ENCODE measurements around the gene ERBB3.
A peak's percentile ranks its signal among the peaks of the same experiment; 100 is the strongest.

The ERBB3 gene

DNA sequence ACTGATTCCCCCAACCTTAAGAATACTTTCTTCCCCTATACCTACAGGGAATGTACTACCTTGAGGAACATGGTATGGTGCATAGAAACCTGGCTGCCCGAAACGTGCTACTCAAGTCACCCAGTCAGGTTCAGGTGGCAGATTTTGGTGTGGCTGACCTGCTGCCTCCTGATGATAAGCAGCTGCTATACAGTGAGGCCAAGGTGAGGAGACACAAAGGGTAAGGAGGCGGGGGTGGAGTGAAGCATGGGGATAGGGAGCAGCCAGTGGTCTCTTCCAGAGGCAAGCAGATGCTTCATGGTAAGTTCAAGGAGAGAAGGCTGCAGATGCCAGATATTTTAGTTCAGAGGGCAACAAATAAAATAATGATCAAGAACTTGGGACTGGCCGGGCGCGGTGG lies 17.8 kb downstream of the ERBB3 start:
- peaks cover 10% of the 10 kb centered on the region for H3K4me1 ChIP-seq (ENCODE audit: control insufficient read depth, insufficient read depth, low read length, poor library complexity, severe bottlenecking)
- H3K27me3 ChIP-seq (replicated peaks; ENCODE audit: control insufficient read depth, insufficient read depth, low read length, poor library complexity, severe bottlenecking), result no peaks in the 10 kb centered on the region

DNA sequence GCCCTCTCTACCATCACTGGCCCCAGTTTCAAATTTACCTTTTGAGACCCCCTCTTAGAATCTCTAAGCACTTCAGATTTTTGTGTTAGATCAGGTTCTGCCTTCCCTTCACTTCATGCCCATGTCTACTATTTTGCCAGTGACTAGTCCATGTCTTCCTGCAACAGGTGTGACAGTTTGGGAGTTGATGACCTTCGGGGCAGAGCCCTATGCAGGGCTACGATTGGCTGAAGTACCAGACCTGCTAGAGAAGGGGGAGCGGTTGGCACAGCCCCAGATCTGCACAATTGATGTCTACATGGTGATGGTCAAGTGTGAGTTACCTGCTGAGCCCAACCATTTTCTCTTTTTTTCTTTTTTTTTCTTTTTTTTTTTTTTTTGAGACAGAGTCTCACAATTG lies 18.6 kb downstream of the ERBB3 start:
- no peaks in the 10 kb centered on the region for H3K27me3 ChIP-seq (replicated peaks; ENCODE audit: control insufficient read depth, insufficient read depth, low read length, poor library complexity, severe bottlenecking)
- DNase-seq, result no peak
- peaks cover 18% of the 10 kb centered on the region for H3K4me1 ChIP-seq (ENCODE audit: control insufficient read depth, insufficient read depth, low read length, poor library complexity, severe bottlenecking)
- H3K27ac ChIP-seq (ENCODE audit: insufficient read depth, low read length, poor library complexity, severe bottlenecking), result no peak overlapping the region
- H3K9me3 ChIP-seq (ENCODE audit: control insufficient read depth, low read length), result no peaks in the 10 kb centered on the region
- no peaks in the 10 kb centered on the region for H3K36me3 ChIP-seq (ENCODE audit: control insufficient read depth, insufficient read depth, low read length)
- no peak overlapping the region for H3K4me3 ChIP-seq (ENCODE audit: insufficient read depth, low read depth, low read length, poor library complexity, severe bottlenecking)

More for the DNA sequence above, 17.8 kb downstream of the ERBB3 start:
- no peaks in the 10 kb centered on the region for H3K36me3 ChIP-seq (ENCODE audit: control insufficient read depth, insufficient read depth, low read length)
- no peaks in the 10 kb centered on the region for H3K9me3 ChIP-seq (ENCODE audit: control insufficient read depth, low read length)
- H3K27ac ChIP-seq (ENCODE audit: insufficient read depth, low read length, poor library complexity, severe bottlenecking), result no peak overlapping the region
- no peak overlapping the region for H3K4me3 ChIP-seq (ENCODE audit: insufficient read depth, low read depth, low read length, poor library complexity, severe bottlenecking)
- DNase-seq, result no peak

- H3K4me1 ChIP-seq (ENCODE audit: control insufficient read depth, insufficient read depth, low read length, poor library complexity, severe bottlenecking), result peaks cover 23% of the 10 kb centered on the region
- H3K9me3 ChIP-seq (ENCODE audit: control insufficient read depth, low read length), result no peaks in the 10 kb centered on the region
- no peak overlapping the region for H3K27ac ChIP-seq (ENCODE audit: insufficient read depth, low read length, poor library complexity, severe bottlenecking)
- no peaks in the 10 kb centered on the region for H3K27me3 ChIP-seq (replicated peaks; ENCODE audit: control insufficient read depth, insufficient read depth, low read length, poor library complexity, severe bottlenecking)
- no peaks in the 10 kb centered on the region for H3K36me3 ChIP-seq (ENCODE audit: control insufficient read depth, insufficient read depth, low read length)
- DNase-seq, result no peak
- no peak overlapping the region for H3K4me3 ChIP-seq (ENCODE audit: insufficient read depth, low read depth, low read length, poor library complexity, severe bottlenecking)
Observed at GRCh38 chr12:56099787-56100186, 19.8 kb downstream of the ERBB3 start.

DNA sequence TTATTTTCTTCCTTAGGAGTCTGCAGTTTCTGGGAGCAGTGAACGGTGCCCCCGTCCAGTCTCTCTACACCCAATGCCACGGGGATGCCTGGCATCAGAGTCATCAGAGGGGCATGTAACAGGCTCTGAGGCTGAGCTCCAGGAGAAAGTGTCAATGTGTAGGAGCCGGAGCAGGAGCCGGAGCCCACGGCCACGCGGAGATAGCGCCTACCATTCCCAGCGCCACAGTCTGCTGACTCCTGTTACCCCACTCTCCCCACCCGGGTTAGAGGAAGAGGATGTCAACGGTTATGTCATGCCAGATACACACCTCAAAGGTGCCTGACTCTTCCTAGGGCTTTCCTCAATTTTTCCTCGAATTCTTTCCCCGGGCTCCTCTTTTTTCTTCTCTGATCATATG lies 21.1 kb downstream of the ERBB3 start:
- peak overlapping the region; percentile 31 for H3K27ac ChIP-seq (ENCODE audit: insufficient read depth, low read length, poor library complexity, severe bottlenecking)
- no peak overlapping the region for H3K4me3 ChIP-seq (ENCODE audit: insufficient read depth, low read depth, low read length, poor library complexity, severe bottlenecking)

GRCh38 chr12:56102683-56103065 lies 22.7 kb downstream of the ERBB3 start:
- Histone ChIP-seq H3K9me3 (ENCODE audit: control insufficient read depth, low read length) (no peaks in the 10 kb centered on the region), H3K36me3 (ENCODE audit: control insufficient read depth, insufficient read depth, low read length) (peaks cover 11% of the 10 kb centered on the region), H3K4me1 (ENCODE audit: control insufficient read depth, insufficient read depth, low read length, poor library complexity, severe bottlenecking) (peaks cover 36% of the 10 kb centered on the region), H3K4me3 (ENCODE audit: insufficient read depth, low read depth, low read length, poor library complexity, severe bottlenecking) (peak overlapping the region; percentile 20), H3K27me3 (replicated peaks; ENCODE audit: control insufficient read depth, insufficient read depth, low read length, poor library complexity, severe bottlenecking) (no peaks in the 10 kb centered on the region), H3K27ac (ENCODE audit: insufficient read depth, low read length, poor library complexity, severe bottlenecking) (peak overlapping the region; percentile 87)
- no peak for DNase-seq

More for the DNA sequence above, 21.1 kb downstream of the ERBB3 start:
- no peak for DNase-seq
- no peaks in the 10 kb centered on the region for H3K36me3 ChIP-seq (ENCODE audit: control insufficient read depth, insufficient read depth, low read length)
- H3K9me3 ChIP-seq (ENCODE audit: control insufficient read depth, low read length), result no peaks in the 10 kb centered on the region
- H3K27me3 ChIP-seq (replicated peaks; ENCODE audit: control insufficient read depth, insufficient read depth, low read length, poor library complexity, severe bottlenecking), result no peaks in the 10 kb centered on the region
- H3K4me1 ChIP-seq (ENCODE audit: control insufficient read depth, insufficient read depth, low read length, poor library complexity, severe bottlenecking), result peaks cover 35% of the 10 kb centered on the region

DNA sequence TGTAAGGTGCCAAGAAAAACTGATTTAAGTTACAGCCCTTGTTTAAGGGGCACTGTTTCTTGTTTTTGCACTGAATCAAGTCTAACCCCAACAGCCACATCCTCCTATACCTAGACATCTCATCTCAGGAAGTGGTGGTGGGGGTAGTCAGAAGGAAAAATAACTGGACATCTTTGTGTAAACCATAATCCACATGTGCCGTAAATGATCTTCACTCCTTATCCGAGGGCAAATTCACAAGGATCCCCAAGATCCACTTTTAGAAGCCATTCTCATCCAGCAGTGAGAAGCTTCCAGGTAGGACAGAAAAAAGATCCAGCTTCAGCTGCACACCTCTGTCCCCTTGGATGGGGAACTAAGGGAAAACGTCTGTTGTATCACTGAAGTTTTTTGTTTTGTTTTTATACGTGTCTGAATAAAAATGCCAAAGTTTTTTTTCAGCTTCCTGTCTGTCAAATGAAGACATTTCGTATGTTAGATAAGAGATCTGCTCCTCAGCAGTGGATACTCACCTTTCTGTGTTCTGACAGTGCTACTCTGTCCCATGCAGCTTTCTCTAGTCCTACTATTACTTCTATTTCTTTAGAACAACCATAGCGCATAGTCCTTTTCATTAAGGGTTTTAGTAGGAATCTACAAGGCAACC lies 23.2 kb downstream of the ERBB3 start:
- H3K36me3 ChIP-seq (ENCODE audit: control insufficient read depth, insufficient read depth, low read length), result peaks cover 16% of the 10 kb centered on the region
- no peak for DNase-seq
- H3K4me1 ChIP-seq (ENCODE audit: control insufficient read depth, insufficient read depth, low read length, poor library complexity, severe bottlenecking), result peaks cover 36% of the 10 kb centered on the region
- H3K27me3 ChIP-seq (replicated peaks; ENCODE audit: control insufficient read depth, insufficient read depth, low read length, poor library complexity, severe bottlenecking), result no peaks in the 10 kb centered on the region
- peak overlapping the region; percentile 87 for H3K27ac ChIP-seq (ENCODE audit: insufficient read depth, low read length, poor library complexity, severe bottlenecking)
- peak overlapping the region; percentile 75 for H3K4me3 ChIP-seq (ENCODE audit: insufficient read depth, low read depth, low read length, poor library complexity, severe bottlenecking)
- H3K9me3 ChIP-seq (ENCODE audit: control insufficient read depth, low read length), result no peaks in the 10 kb centered on the region

DNA sequence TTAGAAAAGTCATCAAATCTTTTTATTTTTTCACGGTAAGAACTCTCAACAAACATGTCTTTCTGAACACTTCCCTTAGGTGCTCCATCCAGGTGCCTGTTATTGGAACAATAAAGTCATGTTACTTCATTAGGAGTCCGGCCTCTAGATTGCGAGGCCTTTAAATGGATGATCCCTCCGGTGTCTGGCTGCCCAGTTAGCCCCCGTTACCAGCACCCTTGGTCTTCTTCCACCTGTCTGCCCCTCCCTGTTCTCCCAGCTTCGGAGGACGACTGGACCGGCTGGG lies 23.8 kb downstream of the ERBB3 start:
- no peak for DNase-seq
- peaks cover 36% of the 10 kb centered on the region for H3K4me1 ChIP-seq (ENCODE audit: control insufficient read depth, insufficient read depth, low read length, poor library complexity, severe bottlenecking)

GRCh38 chr12:56104109-56104814 lies 24.3 kb downstream of the ERBB3 start, which contains the start of gene PA2G4:
PA2G4 (plus strand) TSS chr12:56104559; CDS start chr12:56104738, 179 bp downstream.
- H3K36me3 ChIP-seq (ENCODE audit: control insufficient read depth, insufficient read depth, low read length), result peaks cover 25% of the 10 kb centered on the region
- peak within 1 kb of the TSS; percentile 87 for H3K27ac ChIP-seq (ENCODE audit: insufficient read depth, low read length, poor library complexity, severe bottlenecking)
- H3K9me3 ChIP-seq (ENCODE audit: control insufficient read depth, low read length), result no peaks in the 10 kb centered on the region
- peak; percentile 92 to 94 (median 93) for DNase-seq
- no peaks in the 10 kb centered on the region for H3K27me3 ChIP-seq (replicated peaks; ENCODE audit: control insufficient read depth, insufficient read depth, low read length, poor library complexity, severe bottlenecking)
- H3K4me3 ChIP-seq (ENCODE audit: insufficient read depth, low read depth, low read length, poor library complexity, severe bottlenecking), result peak within 1 kb of the TSS; percentile 75
- peaks cover 36% of the 10 kb centered on the region for H3K4me1 ChIP-seq (ENCODE audit: control insufficient read depth, insufficient read depth, low read length, poor library complexity, severe bottlenecking)

More for the DNA sequence above, 23.8 kb downstream of the ERBB3 start:
- peaks cover 20% of the 10 kb centered on the region for H3K36me3 ChIP-seq (ENCODE audit: control insufficient read depth, insufficient read depth, low read length)
- H3K27ac ChIP-seq (ENCODE audit: insufficient read depth, low read length, poor library complexity, severe bottlenecking), result peak overlapping the region; percentile 87
- no peaks in the 10 kb centered on the region for H3K9me3 ChIP-seq (ENCODE audit: control insufficient read depth, low read length)
- H3K27me3 ChIP-seq (replicated peaks; ENCODE audit: control insufficient read depth, insufficient read depth, low read length, poor library complexity, severe bottlenecking), result no peaks in the 10 kb centered on the region
- H3K4me3 ChIP-seq (ENCODE audit: insufficient read depth, low read depth, low read length, poor library complexity, severe bottlenecking), result peak overlapping the region; percentile 75

GRCh38 chr12:56104815-56105608 lies 25.0 kb downstream of the ERBB3 start:
- Histone ChIP-seq H3K4me1 (ENCODE audit: control insufficient read depth, insufficient read depth, low read length, poor library complexity, severe bottlenecking) (peaks cover 36% of the 10 kb centered on the region), H3K4me3 (ENCODE audit: insufficient read depth, low read depth, low read length, poor library complexity, severe bottlenecking) (peak overlapping the region; percentile 75), H3K27me3 (replicated peaks; ENCODE audit: control insufficient read depth, insufficient read depth, low read length, poor library complexity, severe bottlenecking) (no peaks in the 10 kb centered on the region), H3K9me3 (ENCODE audit: control insufficient read depth, low read length) (no peaks in the 10 kb centered on the region), H3K27ac (ENCODE audit: insufficient read depth, low read length, poor library complexity, severe bottlenecking) (peak overlapping the region; percentile 87), H3K36me3 (ENCODE audit: control insufficient read depth, insufficient read depth, low read length) (peaks cover 31% of the 10 kb centered on the region)
- DNase-seq, result no peak

DNA sequence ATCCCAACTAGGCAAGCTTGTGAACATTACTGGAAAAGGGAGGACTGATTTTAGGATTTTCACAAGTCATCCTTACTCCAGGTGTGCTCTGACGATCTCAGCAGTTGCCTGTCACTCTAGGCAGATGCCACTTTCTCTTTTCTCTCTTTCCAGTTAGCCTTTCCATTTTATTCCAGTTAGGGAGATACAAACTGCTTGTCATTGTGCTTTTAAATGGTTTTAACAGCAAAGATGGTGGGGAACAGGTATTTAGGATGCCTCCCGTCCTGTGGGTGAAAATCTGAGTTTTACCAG lies 25.6 kb downstream of the ERBB3 start:
- H3K4me3 ChIP-seq (ENCODE audit: insufficient read depth, low read depth, low read length, poor library complexity, severe bottlenecking), result peak overlapping the region; percentile 75
- peaks cover 36% of the 10 kb centered on the region for H3K4me1 ChIP-seq (ENCODE audit: control insufficient read depth, insufficient read depth, low read length, poor library complexity, severe bottlenecking)
- no peak for DNase-seq
- peaks cover 36% of the 10 kb centered on the region for H3K36me3 ChIP-seq (ENCODE audit: control insufficient read depth, insufficient read depth, low read length)
- H3K27ac ChIP-seq (ENCODE audit: insufficient read depth, low read length, poor library complexity, severe bottlenecking), result peak overlapping the region; percentile 87
- H3K27me3 ChIP-seq (replicated peaks; ENCODE audit: control insufficient read depth, insufficient read depth, low read length, poor library complexity, severe bottlenecking), result no peaks in the 10 kb centered on the region
- no peaks in the 10 kb centered on the region for H3K9me3 ChIP-seq (ENCODE audit: control insufficient read depth, low read length)
